ENCODE results near the gene MPND. TPM values are rescaled to one million over a fixed set of nuclear protein-coding genes. Genes with fewer than 3 reads are reported as not detected.

The MPND gene
- total RNA-seq, 1 experiment from 2014 or later, result 22.6 TPM

- H3K9me3 ChIP-seq (ENCODE audit: low read depth, low read length, poor library complexity, severe bottlenecking), result no peaks in the 10 kb centered on the region
- H3K27ac ChIP-seq (ENCODE audit: low read depth, low read length, poor library complexity, severe bottlenecking), result no peak overlapping the region
- no peaks in the 10 kb centered on the region for H3K27me3 ChIP-seq (replicated peaks; ENCODE audit: insufficient read depth, low read depth, low read length, poor library complexity)
- no peaks in the 10 kb centered on the region for H3K4me1 ChIP-seq (ENCODE audit: insufficient read depth, low read length, poor library complexity, severe bottlenecking)
- CTCF ChIA-PET, result no interaction called here
- no peak for DNase-seq (ENCODE audit: low spot score)
- H3K36me3 ChIP-seq (ENCODE audit: insufficient read depth, low read length, poor library complexity, severe bottlenecking), result no peaks in the 10 kb centered on the region
- intact Hi-C loops (cut with micrococcal nuclease; ENCODE audit: unreplicated experiment), result no loop called here
- no peak for TF ChIP-seq EZH2 (IDR thresholded peaks at IDR 0.05; ENCODE audit: borderline replicate concordance, low read depth, low read length, poor library complexity, severe bottlenecking)
- no peak for TF ChIP-seq CTCF (conservative IDR thresholded peaks at IDR 0.05; ENCODE audit: low read depth, low read length)
- no TSS peak for BruUV-seq (replicated peaks)
- POLR2A ChIA-PET (ENCODE audit: low non-redundant PET), result no interaction called here
- H3K4me3 ChIP-seq (ENCODE audit: low read depth, low read length, poor library complexity, severe bottlenecking), result no peak overlapping the region
Observed at GRCh38 chr19:4316956-4317355, 26.4 kb upstream of the MPND start.

GRCh38 chr19:4318460-4318859 lies 24.9 kb upstream of the MPND start:
- CTCF ChIA-PET, result no interaction called here
- Histone ChIP-seq H3K27me3 (replicated peaks; ENCODE audit: insufficient read depth, low read depth, low read length, poor library complexity) (no peaks in the 10 kb centered on the region), H3K27ac (ENCODE audit: low read depth, low read length, poor library complexity, severe bottlenecking) (no peak overlapping the region), H3K4me3 (ENCODE audit: low read depth, low read length, poor library complexity, severe bottlenecking) (no peak overlapping the region), H3K4me1 (ENCODE audit: insufficient read depth, low read length, poor library complexity, severe bottlenecking) (no peaks in the 10 kb centered on the region), H3K36me3 (ENCODE audit: insufficient read depth, low read length, poor library complexity, severe bottlenecking) (no peaks in the 10 kb centered on the region), H3K9me3 (ENCODE audit: low read depth, low read length, poor library complexity, severe bottlenecking) (no peaks in the 10 kb centered on the region)
- no peak for TF ChIP-seq CTCF (conservative IDR thresholded peaks at IDR 0.05; ENCODE audit: low read depth, low read length)
- TF ChIP-seq EZH2 (IDR thresholded peaks at IDR 0.05; ENCODE audit: borderline replicate concordance, low read depth, low read length, poor library complexity, severe bottlenecking), result no peak
- BruUV-seq (replicated peaks), result no TSS peak
- no peak for DNase-seq (ENCODE audit: low spot score)
- intact Hi-C loops (cut with micrococcal nuclease; ENCODE audit: unreplicated experiment), result no loop called here
- POLR2A ChIA-PET (ENCODE audit: low non-redundant PET), result no interaction called here

- H3K4me1 ChIP-seq (ENCODE audit: insufficient read depth, low read length, poor library complexity, severe bottlenecking), result no peaks in the 10 kb centered on the region
- DNase-seq (ENCODE audit: low spot score), result no peak
- CTCF ChIA-PET, result no interaction called here
- H3K27me3 ChIP-seq (replicated peaks; ENCODE audit: insufficient read depth, low read depth, low read length, poor library complexity), result no peaks in the 10 kb centered on the region
- no peak for TF ChIP-seq EZH2 (IDR thresholded peaks at IDR 0.05; ENCODE audit: borderline replicate concordance, low read depth, low read length, poor library complexity, severe bottlenecking)
- no peak for TF ChIP-seq CTCF (conservative IDR thresholded peaks at IDR 0.05; ENCODE audit: low read depth, low read length)
- no peak overlapping the region for H3K27ac ChIP-seq (ENCODE audit: low read depth, low read length, poor library complexity, severe bottlenecking)
- no peak overlapping the region for H3K4me3 ChIP-seq (ENCODE audit: low read depth, low read length, poor library complexity, severe bottlenecking)
- BruUV-seq (replicated peaks), result no TSS peak
- intact Hi-C loops (cut with micrococcal nuclease; ENCODE audit: unreplicated experiment), result no loop called here
- H3K9me3 ChIP-seq (ENCODE audit: low read depth, low read length, poor library complexity, severe bottlenecking), result no peaks in the 10 kb centered on the region
- no peaks in the 10 kb centered on the region for H3K36me3 ChIP-seq (ENCODE audit: insufficient read depth, low read length, poor library complexity, severe bottlenecking)
- POLR2A ChIA-PET (ENCODE audit: low non-redundant PET), result no interaction called here
Observed at GRCh38 chr19:4319067-4319718, 24.2 kb upstream of the MPND start.

All from A673 (cell line).